HG03354 (cell line): ENCODE data around the gene LAS1L.
"Not testable (repeated sequence)": the region's sequence is repeated elsewhere in the genome, so short reads cannot be mapped to it uniquely, and the experiment has no call there.

ENCODE experiments used
- ATAC-seq: cut with Tn5 transposase; IDR thresholded peaks from one replicate; pipeline ENCODE4 v1.9.1; 2021; ENCODE audit warnings: mild to moderate bottlenecking; ENCODE audit not compliant: unreplicated experiment, poor library complexity, severe bottlenecking

Gene LAS1L

DNA sequence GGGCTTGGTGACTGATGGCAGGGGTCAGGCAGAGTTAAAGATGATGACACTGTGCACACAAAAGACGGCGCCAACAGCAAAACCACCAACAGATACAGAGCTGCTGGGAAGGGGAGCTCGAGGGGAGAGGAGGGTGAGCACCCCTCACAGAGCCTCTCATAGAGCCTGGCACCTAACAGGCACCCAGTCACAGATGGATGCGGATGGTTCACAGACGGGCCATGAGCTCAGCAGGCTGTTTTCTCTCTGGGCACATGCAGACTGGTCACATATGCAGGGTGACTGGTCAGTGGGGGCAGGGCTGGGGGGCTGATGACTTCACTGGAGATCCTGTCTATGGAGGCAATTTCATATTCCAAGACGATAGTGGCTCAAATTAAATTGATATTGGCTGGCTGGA lies 15.1 kb downstream of the LAS1L start:
- not testable (repeated sequence) for ATAC-seq

DNA sequence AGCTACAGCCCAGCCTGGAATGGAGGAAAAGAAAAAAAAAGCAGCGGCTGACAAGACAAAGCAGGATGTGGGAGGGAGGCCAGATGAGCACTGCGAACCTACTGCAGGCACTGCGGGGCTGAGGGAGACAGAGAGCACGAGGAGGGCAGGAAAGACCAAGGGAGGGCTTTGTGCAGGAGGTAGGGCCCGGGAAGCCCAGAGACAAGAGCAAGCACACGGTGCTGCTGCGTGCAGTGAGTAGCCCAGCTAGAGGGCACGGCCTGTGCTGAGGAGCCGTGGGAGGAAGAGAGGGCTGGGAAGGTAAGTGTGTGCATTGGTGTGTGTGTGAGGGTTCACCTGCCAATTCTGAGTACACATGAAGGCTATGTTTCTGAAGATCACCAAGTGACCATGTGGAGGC lies 15.6 kb downstream of the LAS1L start:
- ATAC-seq: not testable (repeated sequence)

DNA sequence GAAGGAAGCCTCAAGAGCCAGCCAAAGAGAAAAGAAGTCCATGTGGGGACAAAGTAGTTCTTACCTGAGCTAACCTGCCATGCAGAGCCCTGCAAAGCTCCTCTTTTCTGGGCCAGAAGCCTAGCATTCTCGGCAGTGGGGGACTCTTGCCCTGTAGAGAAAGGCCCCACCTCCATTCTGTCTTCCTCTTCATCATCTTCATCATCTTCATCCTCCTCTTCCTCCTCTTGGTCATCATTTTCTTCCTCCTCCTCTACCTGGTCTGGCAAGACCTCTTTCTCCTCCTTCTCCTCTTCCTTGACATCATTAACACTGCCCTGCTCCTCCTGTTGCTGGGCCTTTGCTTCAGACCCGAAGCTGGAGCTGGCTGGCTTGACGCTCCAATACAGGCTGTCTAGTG lies 16.7 kb downstream of the LAS1L start:
- ATAC-seq: no peak

DNA sequence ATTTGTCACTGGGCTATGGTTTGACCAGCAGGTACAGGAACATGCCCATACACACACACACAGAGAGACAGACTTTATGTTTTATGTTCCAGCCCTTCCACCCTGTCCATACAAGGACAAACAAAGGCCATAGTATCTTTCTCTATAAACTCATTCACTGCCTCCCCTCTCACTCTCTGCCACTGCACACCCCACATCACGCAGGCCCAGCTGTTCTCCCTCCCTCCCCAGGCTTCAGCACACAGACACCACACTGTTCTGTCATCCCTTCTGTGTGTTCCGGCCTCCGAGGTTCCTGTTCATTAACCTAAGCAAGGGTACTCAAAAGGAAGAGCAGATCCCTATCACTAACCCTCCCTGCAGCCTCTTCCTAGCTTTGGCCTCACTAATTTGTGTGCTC lies 17.8 kb downstream of the LAS1L start:
- no peak for ATAC-seq

DNA sequence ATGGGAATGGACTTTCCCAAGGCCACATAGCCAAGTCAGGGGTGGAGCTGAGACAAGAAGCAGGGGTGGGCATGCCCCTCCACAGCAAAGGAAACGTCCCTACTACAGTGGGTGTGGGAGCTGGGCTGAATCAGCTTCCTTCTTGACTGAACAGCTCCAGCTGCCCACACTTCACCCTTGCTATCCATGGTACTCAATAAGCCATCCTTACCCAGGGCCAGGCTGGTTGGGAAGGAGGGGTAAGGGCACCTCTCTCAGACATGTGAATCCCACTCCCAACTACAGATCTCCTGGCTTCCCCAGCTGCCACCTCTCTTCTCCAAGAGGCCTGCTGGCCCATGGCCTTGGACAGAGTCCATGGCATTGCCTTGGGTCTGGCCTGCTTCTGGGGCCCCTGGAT lies 21.0 kb downstream of the LAS1L start:
- no peak for ATAC-seq

DNA sequence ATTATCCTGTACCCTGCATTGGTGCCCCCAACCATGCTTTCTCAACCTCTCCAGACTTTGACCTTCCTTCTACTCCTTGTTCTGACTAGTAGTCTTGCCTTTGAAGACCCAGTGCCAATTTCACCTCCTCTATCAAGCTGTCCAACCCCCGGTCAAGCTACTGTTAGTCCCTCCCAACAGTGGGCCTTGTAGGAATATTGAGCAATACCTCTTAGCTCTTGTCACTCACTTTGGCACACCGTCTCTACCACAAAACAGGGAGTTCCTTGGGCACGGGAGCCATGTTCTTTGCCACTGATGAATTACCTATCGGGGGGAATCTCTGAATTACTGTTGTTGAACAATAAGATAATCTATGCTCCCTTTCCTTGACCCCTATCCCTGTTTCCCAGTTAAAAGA lies 25.2 kb downstream of the LAS1L start:
- ATAC-seq: no peak

DNA sequence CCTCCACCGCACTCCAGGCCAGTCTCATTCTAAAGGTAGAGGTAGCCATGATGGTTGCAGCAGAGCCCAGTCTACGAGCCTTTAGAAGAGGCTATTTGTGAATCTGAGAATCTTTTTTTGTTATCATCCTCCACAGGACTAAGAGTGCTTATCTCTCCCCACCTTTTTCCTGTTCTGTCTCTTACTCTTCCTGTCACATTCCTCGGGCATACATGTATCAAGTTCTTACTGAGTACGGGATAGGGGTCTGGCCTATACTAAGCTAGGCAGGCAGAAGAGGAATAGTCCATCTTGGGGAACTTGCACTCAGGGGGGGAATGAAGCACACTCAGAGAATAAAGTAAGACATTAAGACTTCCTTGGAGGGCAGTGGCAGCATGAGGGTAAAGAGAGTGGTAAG lies 25.7 kb downstream of the LAS1L start:
- no peak for ATAC-seq

DNA sequence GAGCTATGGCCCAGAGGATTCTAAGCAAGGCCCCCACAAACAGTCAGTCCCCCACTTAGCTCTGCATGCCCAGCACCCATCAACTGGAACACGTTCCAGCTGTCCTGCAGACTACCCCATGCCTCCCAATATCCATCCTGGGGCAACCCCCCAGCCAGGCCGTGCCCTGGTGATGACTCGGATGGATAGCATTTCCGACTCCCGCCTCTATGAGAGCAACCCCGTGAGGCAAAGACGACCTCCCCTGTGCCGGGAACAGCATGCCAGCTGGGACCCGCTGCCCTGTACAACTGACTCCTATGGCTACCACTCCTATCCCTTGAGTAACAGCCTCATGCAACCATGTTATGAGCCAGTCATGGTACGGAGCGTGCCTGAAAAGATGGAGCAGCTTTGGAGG lies 32.0 kb downstream of the LAS1L start:
- no peak for ATAC-seq

DNA sequence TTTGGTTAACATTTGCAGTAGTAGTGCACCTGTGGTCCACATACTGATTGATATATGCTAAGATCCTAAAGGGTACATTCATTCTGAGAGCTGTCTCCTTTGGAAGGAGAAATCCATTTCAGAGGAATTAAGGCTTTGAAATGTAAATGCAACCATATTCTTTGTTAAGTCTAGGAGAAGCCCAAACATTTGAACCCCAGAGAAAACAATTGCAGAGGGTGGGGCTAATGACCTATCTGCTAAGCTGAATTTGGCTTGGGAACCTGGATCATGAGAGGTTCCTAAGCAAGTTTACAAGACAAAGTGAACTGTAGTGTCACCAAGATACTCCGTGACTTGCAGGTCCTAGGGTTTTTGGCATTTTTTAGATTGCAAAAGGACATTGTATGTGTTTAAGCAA lies 41.2 kb downstream of the LAS1L start:
- ATAC-seq: no peak

DNA sequence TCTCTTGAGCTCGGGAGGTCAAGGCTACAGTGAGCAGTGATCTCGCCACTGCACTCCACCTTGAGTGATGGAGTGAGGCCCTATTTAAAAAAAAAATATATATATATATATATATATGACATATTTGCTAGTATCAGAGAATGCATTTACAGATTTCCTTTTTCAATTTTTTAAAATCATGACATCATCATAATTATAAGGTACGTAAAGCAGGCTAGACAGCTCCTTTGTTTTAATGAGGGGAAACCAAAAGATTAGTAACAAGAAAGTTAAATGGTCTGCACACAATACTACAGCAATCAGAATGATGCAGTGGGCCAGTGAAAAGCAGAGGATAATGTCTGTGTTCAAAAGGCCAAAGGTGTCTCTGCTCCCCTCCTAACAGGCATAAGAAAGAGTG lies 43.0 kb downstream of the LAS1L start:
- ATAC-seq: no peak

DNA sequence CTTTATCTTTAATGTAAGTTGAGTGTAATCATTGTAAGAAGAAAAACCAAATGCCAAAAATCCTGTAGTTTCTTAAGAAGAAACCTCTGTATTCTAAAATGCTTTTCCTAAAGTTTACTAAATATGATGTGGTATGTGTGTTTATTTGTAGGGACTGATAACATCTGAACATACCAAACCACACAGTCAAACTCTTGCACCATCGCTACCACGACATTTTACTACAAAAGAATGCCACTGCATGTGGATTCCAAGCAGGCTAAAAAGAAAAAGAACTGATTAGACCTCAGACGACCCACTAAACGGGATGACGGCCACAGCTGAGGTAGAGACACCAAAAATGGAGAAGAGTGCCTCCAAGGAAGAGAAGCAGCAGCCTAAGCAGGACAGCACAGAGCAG lies 46.1 kb downstream of the LAS1L start:
- no peak for ATAC-seq

DNA sequence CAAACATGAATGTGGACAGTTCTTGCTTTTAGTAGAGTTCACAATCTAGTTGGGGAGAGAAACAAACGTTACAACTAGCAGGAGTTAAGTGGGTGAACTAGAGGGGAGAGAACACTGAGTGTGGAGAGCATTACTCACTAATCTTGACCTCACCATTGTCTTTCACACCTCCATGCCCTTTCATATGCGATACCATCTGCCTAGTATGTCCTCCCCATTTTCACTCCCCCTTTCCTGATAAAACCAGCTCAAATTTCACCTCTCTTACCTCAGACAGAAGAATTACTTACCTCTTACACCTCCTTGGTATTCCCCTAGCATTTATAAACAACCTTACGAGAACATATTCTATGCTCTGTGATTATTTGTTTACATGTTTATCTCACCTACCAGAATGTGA lies 53.6 kb downstream of the LAS1L start:
- ATAC-seq: no peak

DNA sequence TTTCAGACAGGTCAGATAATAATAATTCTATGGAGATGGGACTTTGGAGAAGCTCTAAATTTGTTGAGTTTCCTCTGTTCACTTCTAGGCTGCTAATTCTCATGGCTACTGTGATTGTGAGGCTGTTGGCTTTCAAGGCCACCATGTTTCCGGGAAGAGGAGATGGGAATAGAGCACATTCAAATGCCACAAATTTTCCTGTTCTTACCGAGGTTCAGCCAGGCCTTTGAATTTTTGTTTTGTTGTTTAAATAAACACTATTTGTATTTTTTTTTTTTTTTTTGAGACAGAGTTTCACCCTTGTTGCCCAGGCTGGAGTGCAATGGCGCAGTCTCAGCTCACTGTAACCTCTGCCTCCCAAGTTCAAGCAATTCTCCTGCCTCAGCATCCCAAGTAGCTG lies 55.5 kb downstream of the LAS1L start:
- ATAC-seq: not testable (repeated sequence)

DNA sequence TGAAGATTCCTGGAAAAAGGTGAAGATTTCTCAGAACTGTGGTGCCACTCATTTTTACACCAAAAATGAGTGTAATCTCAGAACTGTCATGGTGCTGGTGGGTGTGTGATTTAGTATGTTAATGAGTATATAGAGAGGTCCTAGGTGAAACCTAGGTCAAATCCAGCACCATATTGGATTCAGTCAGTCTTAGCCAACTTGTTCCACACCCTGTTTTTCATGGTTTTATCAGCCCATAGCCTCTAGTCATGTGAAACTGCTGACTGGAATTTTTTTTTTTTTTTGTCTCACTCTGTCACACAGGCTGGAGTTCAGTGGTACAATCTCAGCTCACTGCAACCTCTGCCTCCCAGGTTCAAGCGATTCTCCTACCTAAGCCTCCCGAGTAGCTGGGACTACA lies 58.0 kb downstream of the LAS1L start:
- ATAC-seq: no peak

DNA sequence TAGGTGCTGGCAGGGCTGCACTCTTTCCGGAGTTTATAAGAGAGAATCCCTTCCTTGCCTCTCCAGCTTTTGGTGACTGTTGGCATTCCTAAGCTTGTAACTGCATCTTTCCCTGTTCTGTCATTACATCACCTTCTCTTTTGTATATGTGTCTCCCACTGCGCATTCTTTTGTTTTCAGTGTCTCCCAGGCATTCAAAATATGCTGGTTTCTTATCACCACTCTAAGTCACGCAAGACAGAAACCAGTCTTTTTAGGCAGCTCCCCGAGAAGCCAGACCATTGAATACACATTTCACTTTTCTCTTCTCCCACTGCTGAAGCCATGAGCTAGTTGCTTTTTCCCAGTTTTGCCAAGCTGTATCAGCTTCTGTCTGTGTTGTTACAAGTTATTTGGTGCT lies 71.0 kb downstream of the LAS1L start:
- no peak for ATAC-seq
